Motor neuron (in vitro differentiated cells): Measurements from ENCODE around the gene SERINC3. TPM values are rescaled to one million over a fixed set of nuclear protein-coding genes. Genes with fewer than 3 reads are reported as not detected.
A peak's percentile ranks its signal among the peaks of the same experiment; 100 is the strongest.
"Not testable (repeated sequence)": the region's sequence is repeated elsewhere in the genome, so short reads cannot be mapped to it uniquely, and the experiment has no call there.

Experiments
- ATAC-seq, 8 experiments: fragments of 200-7000 bp; cut with Tn5 transposase; replicated peaks in 6 of 8; 2 replicates each; pipeline ENCODE4 v1.8.0; 2021; ENCODE audit warnings: mild to moderate bottlenecking in 8 of 8, moderate library complexity in 8 of 8
- H3K27ac ChIP-seq, 2 donors: fragments of 250-450 bp; sonication (Bioruptor Pico); 2 replicates each; pipeline ENCODE4 v1.9.0; 2021; ENCODE audit warnings: antibody characterized with exemption in 2 of 2, mild to moderate bottlenecking in 2 of 2, moderate library complexity in 1 of 2
- H3K4me1 ChIP-seq, 2 donors: fragments of 250-450 bp; sonication (Bioruptor Pico); replicated peaks in 1 of 2; 2 replicates each; pipeline ENCODE4 v1.6.1; 2021; ENCODE audit warnings: antibody characterized with exemption in 2 of 2, mild to moderate bottlenecking in 2 of 2, moderate library complexity in 1 of 2
- H3K4me3 ChIP-seq, 5 donors: fragments of 250-450 bp; sonication (Bioruptor Pico); 2 replicates each; pipeline ENCODE4 v1.9.0; 2021; ENCODE audit warnings: antibody characterized with exemption in 5 of 5, mild to moderate bottlenecking in 5 of 5, moderate library complexity in 4 of 5
- WGBS, 10 experiments: fragments of 450-650 bp; shearing (Covaris generic); methylation state at CpG; one replicate each; pipeline ENCODE4 v1.0.0; 2022; 5-methylcytosine and 5-hydroxymethylcytosine counted together
- in situ Hi-C, 9 experiments: fragments of 400-800 bp; cut with MboI; loops; one replicate each; pipeline ENCODE4 v1.15.0; 2021; ENCODE audit warnings: low sequenced_read_pairs in 9 of 9, low pct_unique_long_range_greater_than_20kb in 2 of 9; ENCODE audit not compliant: unreplicated experiment in 9 of 9
- total RNA-seq, 8 experiments: library from RNA; unstranded; fragments of 300-600 nt; gene quantifications; 2 replicates each; pipeline versions ENCODE4 v1.2.3 to v1.2.4, GENCODE V29; 2022

SERINC3 gene
- total RNA-seq, 8 experiments from 2014 or later: 39.3 to 108 (median 61.1) TPM

- Histone ChIP-seq H3K27ac (no peak overlapping the region), H3K4me1 (no peaks in the 10 kb centered on the region), H3K4me3 (no peak overlapping the region)
- no peak for ATAC-seq
- in situ Hi-C loops: loop anchor here in 2 of 9 experiments (25.0 kb wide), 1 partner anchor 127 kb away; no protein-coding TSS in a partner anchor
- WGBS, 10 experiments: 82 to 100% (median 96%) methylated on average over 1 to 6 of the region's 7 CpGs; no CpG with 5 or more reads in 1 of the 10 experiments
Observed at GRCh38 chr20:44485078-44485829, 36.6 kb downstream of the SERINC3 start.

DNA sequence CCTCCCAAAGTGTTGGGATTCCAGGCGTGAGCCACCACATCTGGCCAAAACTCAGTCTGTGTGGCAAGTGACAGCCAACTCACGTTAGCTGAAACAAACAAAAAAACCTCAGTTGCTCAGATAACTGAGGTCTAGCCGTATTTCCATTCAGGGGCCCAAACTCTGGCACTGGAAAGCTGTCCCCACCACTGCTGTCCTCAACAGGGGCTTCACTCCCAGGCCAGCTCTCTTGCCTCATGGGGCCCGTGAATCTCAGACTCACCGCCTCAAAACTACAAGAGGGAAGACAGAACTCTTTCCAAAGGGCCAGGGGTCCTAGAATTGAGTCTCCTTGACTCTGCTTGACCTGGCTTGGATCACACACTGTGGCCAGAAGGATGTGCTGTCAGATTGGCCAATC is 38.8 kb downstream of the SERINC3 start:
- in situ Hi-C loops: loop anchor here in 2 of 9 experiments (25.0 kb wide), 1 partner anchor 129 kb away; no protein-coding TSS in a partner anchor
- WGBS, 10 experiments: 80 to 100% (median 98%) methylated on average over 1 to 3 of the region's 5 CpGs; no CpG with 5 or more reads in 4 of the 10 experiments
- Histone ChIP-seq H3K4me1 (no peaks in the 10 kb centered on the region), H3K27ac (no peak overlapping the region), H3K4me3 (no peak overlapping the region)
- no peak for ATAC-seq

DNA sequence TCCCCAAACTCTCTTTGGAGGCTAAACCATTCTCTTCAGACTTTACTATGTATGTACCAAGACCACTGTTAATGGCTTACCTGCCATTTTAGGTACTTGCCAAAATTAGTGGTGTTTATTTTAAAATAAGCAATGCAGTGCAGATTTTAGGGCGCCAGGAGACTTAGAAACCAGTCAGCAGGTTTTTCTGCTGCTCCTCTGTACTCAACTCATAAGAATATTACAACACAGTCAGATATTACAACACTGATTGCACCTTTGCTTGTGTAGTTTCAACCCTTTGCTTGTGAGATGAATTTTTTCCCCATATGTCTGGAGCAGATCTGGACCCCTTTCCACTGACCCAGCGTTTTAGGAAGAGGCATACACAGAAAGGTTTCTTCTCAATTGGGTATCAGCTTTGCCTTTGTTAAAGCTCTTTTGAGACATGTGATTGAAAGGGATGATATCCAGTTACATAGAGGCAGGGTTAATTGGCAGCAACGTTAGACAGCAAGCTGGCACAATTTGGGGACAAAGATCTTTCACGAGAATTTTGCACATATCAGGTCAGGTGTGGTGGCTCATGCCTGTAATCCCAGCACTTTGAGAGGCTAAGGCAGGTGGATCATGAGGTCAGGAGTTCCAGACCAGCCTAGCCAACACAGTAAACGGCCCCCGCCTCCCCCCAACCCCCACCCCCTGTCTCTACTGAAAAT is 40.0 kb downstream of the SERINC3 start:
- Histone ChIP-seq H3K4me3 (no peak overlapping the region), H3K4me1 (peaks cover under 1 to 2% of the 10 kb centered on the region in 2 donors), H3K27ac (no peak overlapping the region)
- in situ Hi-C loops: loop anchor here in 2 of 9 experiments (25.0 kb wide), 1 partner anchor 130 kb away; no protein-coding TSS in a partner anchor
- ATAC-seq: no peak
- 70 to 100% (median 89%) methylated on average over 1 to 4 of the region's 6 CpGs; no CpG with 5 or more reads in 2 of the 10 experiments for WGBS, 10 experiments

GRCh38 chr20:44480097-44480496 is 41.8 kb downstream of the SERINC3 start:
- no peak overlapping the region for H3K4me3 ChIP-seq
- WGBS, 10 experiments: 86 to 100% (median 92%) methylated on average over 1 to 15 of the region's 18 CpGs; no CpG with 5 or more reads in 3 of the 10 experiments
- in situ Hi-C loops: loop anchor here in 2 of 9 experiments (25.0 kb wide), 1 partner anchor 132 kb away; no protein-coding TSS in a partner anchor
- no peak overlapping the region for H3K27ac ChIP-seq
- H3K4me1 ChIP-seq: peaks cover 6 to 7% of the 10 kb centered on the region in 2 donors
- no peak for ATAC-seq

- H3K4me1 ChIP-seq: peaks cover 6 to 7% of the 10 kb centered on the region in 2 donors
- H3K27ac ChIP-seq: no peak overlapping the region
- H3K4me3 ChIP-seq: no peak overlapping the region
- 54 to 100% (median 89%) methylated on average over 1 to 5 of the region's 5 CpGs; no CpG with 5 or more reads in 4 of the 10 experiments for WGBS, 10 experiments
- in situ Hi-C loops: loop anchor here in 2 of 9 experiments (25.0 kb wide), 1 partner anchor 133 kb away; no protein-coding TSS in a partner anchor
- no peak for ATAC-seq
Observed at GRCh38 chr20:44479643-44480042, 42.2 kb downstream of the SERINC3 start.

DNA sequence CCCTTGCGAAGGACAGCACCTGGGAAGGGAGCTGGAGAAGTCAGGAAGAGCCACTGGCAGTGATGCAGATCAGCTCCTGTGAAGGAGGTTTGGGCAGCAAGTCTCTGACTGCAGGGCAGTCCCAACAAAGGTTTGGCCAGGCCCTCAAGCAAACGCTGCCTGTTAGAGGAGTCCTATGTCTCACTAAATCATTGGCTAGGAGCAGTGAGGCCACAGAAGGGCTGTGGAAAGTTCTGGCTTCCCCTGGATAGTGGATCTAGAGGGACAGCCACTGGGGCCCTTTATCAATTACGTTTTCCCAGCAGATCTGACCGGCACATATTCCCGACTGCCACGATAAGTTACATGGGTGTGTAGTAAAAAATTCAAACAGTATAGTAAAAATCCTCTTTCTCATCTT is 43.7 kb downstream of the SERINC3 start:
- no peak for ATAC-seq
- Histone ChIP-seq H3K4me3 (no peak overlapping the region), H3K27ac (no peak overlapping the region), H3K4me1 (peaks cover 6 to 7% of the 10 kb centered on the region in 2 donors)
- in situ Hi-C loops: loop anchor here in 2 of 9 experiments (25.0 kb wide), 1 partner anchor 134 kb away; no protein-coding TSS in a partner anchor
- WGBS, 10 experiments: 71 to 100% (median 83%) methylated on average over 3 to 6 of the region's 6 CpGs; no CpG with 5 or more reads in 6 of the 10 experiments

GRCh38 chr20:44477151-44477550 is 44.7 kb downstream of the SERINC3 start:
- WGBS, 10 experiments: 33 to 100% (median 90%) methylated on average over 1 to 2 of the region's 3 CpGs; no CpG with 5 or more reads in 3 of the 10 experiments
- ATAC-seq: no peak
- no peak overlapping the region for H3K4me3 ChIP-seq
- peaks cover 6 to 7% of the 10 kb centered on the region in 2 donors for H3K4me1 ChIP-seq
- no peak overlapping the region for H3K27ac ChIP-seq
- in situ Hi-C loops: loop anchor here in 2 of 9 experiments (25.0 kb wide), 1 partner anchor 135 kb away; no protein-coding TSS in a partner anchor

DNA sequence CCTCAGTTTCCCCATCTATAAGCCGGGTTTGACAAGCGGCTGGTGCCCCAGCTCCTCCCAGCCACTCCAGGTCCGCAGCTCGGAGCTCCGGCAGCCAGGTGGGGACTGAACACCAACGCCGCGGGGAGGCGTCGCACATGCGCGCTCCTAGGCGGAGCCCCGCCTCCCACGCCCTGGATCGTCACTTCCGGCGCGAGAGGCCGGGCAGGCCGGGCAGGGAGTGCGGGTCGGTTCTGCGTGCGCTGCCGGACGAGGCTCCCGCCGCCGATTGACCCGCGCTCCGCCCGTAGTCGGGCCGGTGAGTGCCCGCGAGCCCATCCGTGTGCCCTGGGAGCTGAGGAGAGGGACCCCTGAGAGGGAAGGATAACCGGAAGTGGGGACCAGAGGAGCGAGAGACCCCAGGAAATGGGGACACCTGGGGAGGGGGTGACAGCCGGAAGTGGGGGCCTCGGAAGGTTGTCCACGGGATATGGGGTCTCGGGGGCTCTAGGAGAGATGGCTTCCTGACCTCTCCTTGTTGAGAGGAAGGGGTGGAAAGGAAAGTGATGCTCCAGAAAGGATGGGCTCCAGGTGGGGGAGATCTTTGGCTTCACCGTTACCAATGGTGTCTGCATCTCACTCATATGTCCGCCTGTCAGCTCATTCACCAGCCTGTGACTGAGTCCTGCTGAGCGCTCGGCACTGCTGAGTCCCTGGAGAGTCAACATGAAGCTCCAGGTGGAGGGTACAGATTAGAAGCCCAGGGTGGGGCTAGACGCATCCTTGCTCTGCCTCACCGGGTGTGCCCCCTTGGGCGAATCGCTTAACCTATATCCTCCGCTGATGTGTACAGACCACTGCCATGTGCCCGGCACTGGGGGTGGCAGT is 45.9 kb downstream of the SERINC3 start, which contains the start of gene TTPAL:
TSS of gene TTPAL (plus strand) at position 181 of the 867 bp plus-strand sequence. CDS start 4,126 bp downstream, outside the sequence.
- ATAC-seq: peak; percentile 97 to 99 (median 98)
- in situ Hi-C loops: loop anchor here in 2 of 9 experiments (25.0 kb wide), 1 partner anchor 136 kb away; no protein-coding TSS in a partner anchor
- H3K27ac ChIP-seq: peak within 1 kb of the TSS; percentile 96 to 97
- 0 to 40% (median 9%) methylated on average over 1 to 11 of the region's 55 CpGs; no CpG with 5 or more reads in 4 of the 10 experiments for WGBS, 10 experiments
- H3K4me3 ChIP-seq: peak within 1 kb of the TSS; percentile 63 to 98 (median 94)
- peaks cover 6 to 7% of the 10 kb centered on the region in 2 donors for H3K4me1 ChIP-seq

DNA sequence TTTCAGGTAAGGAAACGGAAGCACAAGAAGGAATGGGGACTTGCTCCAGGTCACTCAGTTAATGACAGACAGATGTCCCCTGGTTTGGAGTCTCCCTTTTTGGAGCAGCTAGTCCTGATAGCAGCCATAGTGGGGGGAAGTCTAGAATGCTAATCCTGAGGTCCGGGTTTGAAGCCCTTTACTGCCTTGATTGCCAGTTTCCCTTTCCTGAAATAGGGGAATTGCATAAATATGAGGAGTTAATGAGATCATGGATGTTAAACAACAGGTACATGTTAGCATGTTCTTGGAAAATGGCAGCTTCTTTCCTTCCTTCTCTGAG is 46.5 kb downstream of the SERINC3 start:
- H3K4me1 ChIP-seq: peaks cover 6 to 7% of the 10 kb centered on the region in 2 donors
- H3K27ac ChIP-seq: peak overlapping the region; percentile 96 to 97
- peak overlapping the region; percentile 63 to 98 (median 94) for H3K4me3 ChIP-seq
- in situ Hi-C loops: loop anchor here in 2 of 9 experiments (25.0 kb wide), 1 partner anchor 137 kb away; no protein-coding TSS in a partner anchor
- ATAC-seq: peak in 4 of 8 experiments; percentile 0 to 10 (median 2)
- 0 to 50% (median 33%) methylated on average over 1 to 2 of the region's 2 CpGs; no CpG with 5 or more reads in 3 of the 10 experiments for WGBS, 10 experiments

DNA sequence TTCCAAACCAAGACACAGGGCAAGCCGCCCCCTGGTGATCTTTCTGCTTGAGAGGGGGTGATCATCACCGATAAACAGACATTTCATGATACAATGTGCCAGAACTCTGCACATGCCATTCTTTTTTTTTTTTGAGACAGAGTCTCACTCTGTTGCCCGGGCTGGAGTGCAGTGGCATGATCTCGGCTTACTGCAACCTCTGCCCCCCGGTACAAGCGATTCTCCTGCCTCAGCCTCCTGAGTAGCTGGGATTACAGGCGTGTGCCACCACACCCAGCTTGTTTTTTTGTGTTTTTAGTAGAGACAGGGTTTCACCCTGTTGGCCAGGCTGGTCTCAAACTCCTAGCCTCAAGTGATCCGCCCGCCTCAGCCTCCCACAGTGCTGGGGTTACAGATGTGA is 49.6 kb downstream of the SERINC3 start:
- H3K27ac ChIP-seq, H3K4me3 ChIP-seq, H3K4me1 ChIP-seq, ATAC-seq: not testable (repeated sequence)
- WGBS, 10 experiments: 20 to 93% (median 72%) methylated on average over 1 to 7 of the region's 9 CpGs; no CpG with 5 or more reads in 3 of the 10 experiments
- in situ Hi-C loops: loop anchor here in 2 of 9 experiments (25.0 kb wide), 1 partner anchor 260 kb away; the partner anchor contains the start of gene OSER1 (in 2 of the 2)

DNA sequence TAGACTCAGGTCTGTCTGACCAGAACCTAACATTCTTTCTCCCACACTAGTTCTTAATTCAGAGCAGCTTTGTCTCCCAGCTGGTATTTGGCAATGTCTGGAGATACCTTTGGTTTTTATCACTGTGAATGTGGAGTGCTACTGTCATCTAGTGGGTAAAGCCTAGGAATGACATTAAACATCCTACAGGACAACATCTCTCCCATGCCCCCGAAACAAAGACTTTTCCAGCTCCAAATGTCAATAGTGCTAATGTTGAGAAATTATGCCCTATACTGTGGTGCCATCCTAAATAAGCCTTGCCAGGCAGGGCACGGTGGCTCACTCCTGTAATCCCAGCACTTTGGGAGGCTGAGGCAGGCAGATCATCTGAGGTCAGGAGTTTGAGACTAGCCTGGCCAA is 50.4 kb downstream of the SERINC3 start:
- H3K27ac ChIP-seq: no peak overlapping the region
- in situ Hi-C loops: loop anchor here in 2 of 9 experiments (25.0 kb wide), 1 partner anchor 259 kb away; the partner anchor contains the start of gene OSER1 (in 2 of the 2)
- no peak overlapping the region for H3K4me3 ChIP-seq
- ATAC-seq: no peak
- WGBS, 10 experiments: 38 to 71% (median 57%) methylated on average over 1 to 2 of the region's 2 CpGs; no CpG with 5 or more reads in 4 of the 10 experiments
- peaks cover under 1 to 3% of the 10 kb centered on the region in 2 donors for H3K4me1 ChIP-seq
